Ramos (cell line): ENCODE results near the gene ESR1.
"Not testable (repeated sequence)": the region's sequence is repeated elsewhere in the genome, so short reads cannot be mapped to it uniquely, and the experiment has no call there.

ENCODE experiments used
- in situ Hi-C: fragments of 300-500 bp; cut with MboI; formaldehyde crosslinking; loops from one replicate; pipeline ENCODE4 v1.14.3; 2022; ENCODE audit warnings: low sequenced_read_pairs; ENCODE audit not compliant: unreplicated experiment

ESR1 gene

DNA sequence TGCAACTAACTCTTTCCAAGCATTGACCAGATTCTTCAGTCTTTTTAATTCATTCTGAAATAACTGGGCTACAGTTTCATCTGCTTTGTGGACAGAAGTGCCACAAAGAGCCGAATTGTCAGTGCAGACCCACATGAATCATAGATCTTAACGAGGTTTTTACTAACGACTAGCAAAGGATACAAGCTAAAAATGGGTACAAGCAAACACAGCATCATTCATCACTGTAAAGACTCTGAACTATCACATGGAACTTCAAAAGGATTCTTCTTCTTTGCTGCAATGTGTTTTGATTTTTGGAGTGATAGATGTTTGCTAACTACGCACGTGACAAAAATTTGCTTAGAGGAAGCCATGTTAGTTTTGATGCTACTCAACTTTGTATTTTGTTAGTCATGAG, 227.1 kb downstream of the ESR1 start:
- in situ Hi-C loops = no loop called here

DNA sequence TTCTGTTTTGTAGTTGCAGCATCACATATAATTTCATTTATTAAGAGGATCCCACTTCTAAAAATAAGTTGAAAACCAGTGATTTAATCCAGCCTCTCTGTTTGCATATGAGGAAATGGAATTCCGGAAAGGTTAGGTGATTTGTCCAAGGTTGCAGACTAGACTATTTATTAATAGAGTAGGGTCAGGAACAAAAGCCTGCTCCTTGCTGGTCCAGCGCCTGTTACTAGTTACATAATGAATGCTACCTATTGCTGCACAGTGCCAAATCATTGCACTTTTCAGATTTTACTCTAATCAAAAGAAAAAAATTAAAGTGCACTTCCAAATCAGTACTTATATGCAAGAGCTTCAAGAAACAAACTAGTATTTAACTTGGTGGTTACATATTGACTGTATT, 238.6 kb downstream of the ESR1 start:
- in situ Hi-C loops = no loop called here

DNA sequence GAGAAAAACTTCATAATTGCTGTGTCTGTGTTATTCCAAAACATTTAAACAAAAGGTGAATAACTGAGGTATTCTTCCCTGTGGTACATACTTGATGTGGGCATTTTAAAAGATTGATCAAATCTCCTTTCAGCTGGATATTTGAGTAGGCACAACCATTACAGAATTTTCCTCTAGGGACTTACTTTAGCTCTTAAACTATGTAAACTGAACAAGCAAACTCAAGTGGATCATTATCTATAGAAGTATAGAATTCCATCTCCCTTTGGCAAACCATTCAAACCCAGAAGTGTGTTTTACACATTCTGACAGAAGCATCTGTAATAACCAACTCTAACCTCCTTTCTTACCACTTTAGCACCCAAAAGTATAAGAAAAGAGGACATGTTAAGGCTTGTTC, 241.4 kb downstream of the ESR1 start:
- in situ Hi-C loops = no loop called here

DNA sequence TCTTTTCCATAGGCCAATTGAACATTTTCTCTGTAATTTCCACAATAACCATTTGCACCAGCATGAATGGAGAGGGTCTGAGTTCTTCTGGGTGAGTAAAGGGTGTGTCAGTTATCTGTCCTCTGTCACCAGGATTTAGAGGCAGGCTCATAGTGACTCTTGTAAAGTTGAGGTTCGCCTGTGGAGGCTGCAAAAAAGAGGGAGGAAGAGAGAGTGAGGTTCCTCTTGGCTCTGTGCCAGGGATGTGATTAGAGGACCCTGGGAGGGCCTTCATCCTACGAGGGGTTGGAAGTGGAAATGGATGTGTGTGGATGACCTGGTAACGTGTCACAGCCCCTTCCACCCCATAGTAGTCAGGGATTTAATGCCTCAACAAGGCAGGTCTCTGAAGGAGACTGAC, 242.0 kb downstream of the ESR1 start:
- in situ Hi-C loops = no loop called here

DNA sequence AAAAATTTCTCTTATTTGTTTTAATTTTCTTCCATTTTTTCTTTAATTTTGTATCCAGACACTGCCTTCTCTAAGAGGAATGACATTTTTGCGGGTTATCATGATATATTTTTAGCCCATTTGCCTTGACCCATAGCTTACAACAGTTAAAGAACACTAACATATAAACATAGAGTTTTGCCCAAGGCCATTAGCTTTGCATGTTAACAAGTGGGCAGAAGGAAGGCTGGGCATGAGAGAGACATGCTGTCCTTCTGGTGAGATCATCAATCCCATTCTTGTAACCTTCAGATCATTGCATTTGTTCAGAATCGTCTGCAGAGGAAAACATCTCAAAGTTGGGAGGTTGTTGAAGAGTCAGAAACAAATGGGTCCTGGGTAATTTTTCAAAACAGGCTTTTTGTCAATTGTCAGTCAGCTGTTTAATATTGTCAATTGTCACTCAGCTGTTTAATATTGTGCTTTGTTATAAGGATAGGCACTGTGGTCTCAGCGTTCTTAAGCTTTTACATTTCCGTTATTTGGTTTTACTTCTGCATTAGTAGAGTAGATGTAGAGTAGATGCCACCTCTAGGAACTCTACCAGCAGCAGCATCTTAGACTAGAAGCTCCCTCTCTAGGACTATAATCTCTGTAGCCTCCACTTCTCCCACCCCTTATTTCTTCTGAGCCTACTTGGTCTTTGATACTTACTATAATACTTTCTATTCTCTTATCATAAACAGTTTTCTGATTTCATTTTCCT, 243.1 kb downstream of the ESR1 start:
- in situ Hi-C loops = no loop called here

DNA sequence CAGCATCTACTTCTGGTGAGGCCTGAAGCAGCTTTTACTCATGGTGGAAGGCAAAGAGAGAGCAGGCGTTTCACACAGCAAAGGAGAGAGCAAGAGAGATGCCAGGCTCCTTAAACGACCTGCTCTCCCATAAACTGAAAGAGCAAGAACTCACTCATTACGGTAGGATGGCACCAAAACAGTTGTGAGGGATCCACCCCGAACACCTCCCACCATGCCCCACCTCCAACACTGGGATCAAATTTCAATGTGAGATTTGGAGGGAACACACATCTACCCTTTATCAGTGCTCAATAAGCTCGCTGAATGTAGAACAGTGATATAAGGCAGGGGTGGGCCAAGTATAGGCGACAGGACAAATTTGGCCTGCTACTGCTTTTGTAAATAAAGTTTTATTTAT, 244.6 kb downstream of the ESR1 start:
- in situ Hi-C loops = no loop called here

DNA sequence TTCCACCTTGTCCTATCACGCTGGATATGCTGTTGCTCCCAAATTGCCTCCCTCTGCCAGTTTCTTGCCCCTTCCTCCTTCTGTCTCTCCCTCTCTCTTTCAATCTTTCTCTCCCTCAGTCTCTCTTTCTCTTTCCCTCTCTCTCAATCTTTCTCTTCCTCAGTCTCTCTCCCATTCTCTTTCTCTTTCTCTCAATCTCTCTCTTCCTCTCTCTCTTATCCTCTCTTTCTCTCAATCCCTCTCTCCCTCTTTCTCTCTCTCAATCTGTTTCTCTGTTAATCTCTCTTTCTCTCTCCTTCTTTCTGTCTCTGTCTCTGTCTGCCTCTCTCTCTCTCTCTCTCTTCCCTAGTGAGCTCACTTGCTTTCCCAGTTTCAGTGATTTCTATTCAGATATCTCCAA, 245.8 kb downstream of the ESR1 start:
- in situ Hi-C loops = no loop called here

DNA sequence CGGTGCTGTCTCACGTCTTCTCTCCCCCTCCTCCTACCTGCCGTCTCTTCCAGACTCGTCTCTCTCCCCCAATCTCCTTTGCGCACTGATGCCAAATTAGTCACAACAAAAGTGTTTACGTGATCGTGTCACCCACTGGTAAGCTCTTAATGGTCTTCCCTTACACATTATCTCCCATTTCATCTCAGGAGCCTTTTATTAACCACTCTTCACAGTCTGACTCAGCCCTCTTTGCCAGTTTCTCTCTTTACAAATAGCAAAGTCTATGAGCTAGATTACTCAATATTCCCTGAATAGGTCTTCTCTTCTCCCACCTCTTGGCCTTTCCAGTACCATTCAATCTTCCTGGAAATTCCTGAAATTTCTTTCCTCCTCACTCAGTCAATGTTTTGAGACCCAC, 247.0 kb downstream of the ESR1 start:
- in situ Hi-C loops = no loop called here

DNA sequence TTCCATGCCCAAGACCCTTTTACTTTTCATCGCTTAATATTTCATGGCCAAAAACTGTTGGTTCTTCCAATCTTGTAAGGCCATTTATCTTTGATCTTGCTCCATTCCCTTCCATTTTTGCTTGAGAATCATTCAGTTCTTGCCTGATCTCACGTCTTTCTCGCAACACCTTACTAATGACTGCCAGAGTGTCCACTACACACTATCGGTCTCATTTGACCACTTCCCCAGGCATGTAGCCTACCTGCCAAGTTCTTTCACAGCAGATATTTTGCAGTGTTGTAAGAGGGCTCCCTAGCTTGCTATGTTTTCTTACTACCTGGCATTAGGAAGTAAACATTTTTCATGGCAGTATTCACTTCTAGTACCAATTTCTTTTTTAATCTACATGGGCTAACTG, 248.0 kb downstream of the ESR1 start:
- in situ Hi-C loops = no loop called here

DNA sequence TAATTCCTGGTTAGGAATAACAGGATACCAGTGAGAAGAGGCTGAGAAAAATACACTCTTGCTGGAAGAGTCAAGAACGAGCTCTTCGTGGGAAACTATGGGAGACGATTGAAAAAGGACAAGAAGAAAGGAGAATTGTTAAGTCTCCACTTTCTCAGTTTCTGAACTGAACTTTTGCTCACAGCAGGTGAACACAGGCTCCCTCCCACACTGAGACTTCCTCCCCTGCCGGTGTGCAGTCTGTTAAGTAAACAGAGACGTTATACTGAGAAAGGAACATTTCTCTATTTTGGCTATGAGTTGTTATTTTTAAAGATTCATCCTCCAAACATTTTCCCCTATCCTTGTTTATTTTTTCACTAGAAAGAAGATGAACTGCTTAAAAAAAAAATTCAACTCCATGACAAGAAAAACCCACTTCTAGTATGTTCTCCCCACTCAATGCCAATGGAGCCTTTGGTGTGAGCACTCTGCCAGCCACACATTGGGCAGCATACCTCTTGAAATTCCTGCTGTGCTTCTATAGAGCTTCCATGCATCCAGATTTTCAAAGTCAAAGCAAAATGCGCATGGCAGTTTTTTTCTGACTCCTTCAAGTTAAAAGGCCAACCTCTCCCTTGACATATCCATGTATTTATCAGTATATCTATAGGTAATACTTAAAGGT, 250.5 kb downstream of the ESR1 start:
- in situ Hi-C loops = no loop called here

DNA sequence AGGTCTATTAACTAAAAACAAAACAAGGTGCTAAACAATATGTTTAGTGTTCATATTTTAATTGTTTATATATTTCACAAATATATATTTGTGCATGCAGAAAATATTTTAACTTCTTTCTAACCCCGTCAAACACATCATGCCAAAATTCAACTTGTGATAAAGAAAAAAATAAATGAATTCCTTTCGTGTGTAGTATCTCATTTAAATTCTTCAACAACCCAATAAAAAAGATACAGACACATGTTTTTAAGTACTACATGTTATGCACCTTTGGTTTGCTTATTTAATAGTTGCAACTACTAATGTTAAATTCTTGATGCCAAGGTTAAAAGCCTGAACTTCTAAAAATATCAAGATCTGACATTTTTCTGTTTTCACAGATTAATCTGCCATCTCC, 252.4 kb downstream of the ESR1 start:
- in situ Hi-C loops = no loop called here

DNA sequence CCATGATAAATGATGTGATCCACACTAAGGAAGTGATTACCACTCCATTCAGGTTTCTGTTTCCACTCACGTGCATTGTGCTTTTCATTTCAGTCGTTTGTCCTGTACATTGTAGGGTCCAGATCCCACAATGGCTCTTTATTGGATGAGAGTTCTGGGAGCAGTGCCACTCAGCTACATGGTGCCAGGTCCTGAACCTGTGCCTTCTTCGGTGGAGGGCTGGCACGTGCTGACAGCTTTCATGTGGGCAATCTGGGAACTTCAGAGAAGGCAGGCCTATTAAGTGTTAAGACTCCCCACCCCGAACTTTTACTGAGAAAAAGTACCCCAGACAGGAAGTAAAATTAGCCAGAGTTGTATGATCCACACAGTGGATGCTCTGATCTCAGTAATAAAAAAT, 255.0 kb downstream of the ESR1 start:
- in situ Hi-C loops = no loop called here

DNA sequence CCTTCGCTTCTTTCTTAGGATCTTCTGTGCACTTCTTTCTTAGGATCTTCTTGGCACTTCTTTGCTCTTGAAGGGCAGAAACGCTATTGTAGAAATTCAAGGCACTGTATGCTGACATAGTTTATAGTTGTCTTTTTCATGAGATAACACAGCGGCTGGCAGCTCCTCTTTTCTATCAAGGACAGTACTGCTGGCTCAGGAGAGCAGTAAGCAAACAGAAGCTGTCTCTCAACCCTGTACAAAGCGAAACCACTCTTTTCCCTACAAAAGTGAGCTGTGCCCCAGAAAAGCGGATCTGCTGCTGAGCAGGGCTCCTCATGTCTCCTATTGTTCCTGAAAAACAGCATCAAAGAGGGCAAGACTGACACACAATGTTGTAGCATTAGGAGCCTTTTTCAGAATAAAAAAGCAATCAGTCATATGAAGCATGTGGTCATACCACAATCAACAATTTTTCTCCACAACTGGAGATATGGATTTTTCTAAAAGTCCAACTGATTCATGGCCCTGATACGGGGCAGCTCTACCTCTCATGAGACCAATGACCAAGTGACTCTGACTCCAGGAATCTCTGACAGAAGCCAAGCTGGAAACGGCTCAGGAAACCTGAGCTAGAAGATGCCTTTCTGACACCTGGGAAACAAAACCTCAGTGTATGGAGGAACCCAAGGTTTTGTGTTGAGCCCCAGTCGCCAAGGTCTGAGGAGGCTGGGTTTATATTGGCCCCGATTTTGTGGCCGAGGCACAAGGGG, 255.9 kb downstream of the ESR1 start:
- in situ Hi-C loops = no loop called here

DNA sequence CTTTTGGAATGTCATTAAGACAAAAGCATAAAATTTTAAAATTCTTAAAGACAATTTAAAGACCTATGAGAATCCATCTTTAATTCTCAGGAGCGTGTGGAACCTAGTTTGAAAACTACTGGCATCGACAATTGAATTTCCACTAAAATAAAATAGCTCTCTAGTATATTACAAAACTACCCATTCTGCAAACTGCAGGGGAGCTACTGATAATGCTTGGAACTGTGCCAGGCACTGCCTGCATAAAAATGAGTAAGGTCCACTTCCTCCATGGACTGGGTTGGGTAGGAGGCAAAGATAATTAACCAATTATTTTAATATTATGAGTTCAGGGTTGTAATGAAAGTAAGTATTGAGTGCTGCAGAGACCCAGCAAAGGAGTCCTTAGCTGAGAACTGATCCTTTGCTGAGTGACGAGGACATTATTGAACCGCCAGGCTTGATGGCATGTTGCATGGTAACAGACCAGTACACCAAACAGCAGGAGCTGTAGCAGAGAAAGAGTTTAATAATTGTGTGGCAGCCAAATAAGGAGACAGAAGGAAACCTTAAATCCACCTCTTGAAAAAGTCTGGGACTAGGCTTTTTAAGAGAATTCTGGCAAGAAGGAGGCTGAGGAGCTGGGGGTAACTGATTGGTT, 261.3 kb downstream of the ESR1 start:
- in situ Hi-C loops = no loop called here

DNA sequence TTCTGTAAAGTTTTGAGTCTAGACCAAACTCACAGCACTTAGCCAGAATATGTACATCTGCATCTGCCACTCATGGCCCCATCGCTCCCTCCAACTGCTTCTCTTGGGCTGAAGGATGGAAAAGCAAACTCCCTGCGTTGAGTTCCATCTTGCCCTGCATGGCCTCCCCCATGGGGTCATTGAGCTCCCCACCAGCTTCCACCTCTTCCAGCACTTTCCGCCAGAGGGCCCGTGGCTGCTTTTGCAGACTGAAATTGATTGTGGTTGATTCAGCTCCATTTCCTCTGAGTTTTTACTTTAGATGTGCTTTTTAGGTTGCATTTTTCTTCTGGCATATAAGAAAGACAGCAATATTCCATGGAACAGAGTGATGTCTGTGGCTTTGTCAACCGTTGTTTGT, 263.1 kb downstream of the ESR1 start:
- in situ Hi-C loops = no loop called here

DNA sequence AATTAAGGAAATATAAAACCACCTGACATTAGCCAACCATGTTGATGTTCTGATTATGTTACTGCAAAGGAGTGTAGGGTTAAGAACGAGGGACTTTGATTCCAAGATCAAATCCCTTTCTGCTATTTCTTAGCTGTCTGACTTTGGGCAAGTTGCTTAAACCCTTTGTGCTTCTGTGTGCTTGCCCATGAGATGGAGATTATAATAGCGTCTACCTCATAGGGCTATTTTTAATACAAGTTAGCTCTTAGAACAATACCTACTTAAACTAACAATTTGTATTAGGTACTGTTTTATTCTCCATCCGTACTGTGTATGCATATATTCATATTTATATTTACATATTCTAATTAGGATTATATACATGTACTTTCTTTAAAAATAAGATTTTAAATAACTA, 263.8 kb downstream of the ESR1 start:
- in situ Hi-C loops = no loop called here

DNA sequence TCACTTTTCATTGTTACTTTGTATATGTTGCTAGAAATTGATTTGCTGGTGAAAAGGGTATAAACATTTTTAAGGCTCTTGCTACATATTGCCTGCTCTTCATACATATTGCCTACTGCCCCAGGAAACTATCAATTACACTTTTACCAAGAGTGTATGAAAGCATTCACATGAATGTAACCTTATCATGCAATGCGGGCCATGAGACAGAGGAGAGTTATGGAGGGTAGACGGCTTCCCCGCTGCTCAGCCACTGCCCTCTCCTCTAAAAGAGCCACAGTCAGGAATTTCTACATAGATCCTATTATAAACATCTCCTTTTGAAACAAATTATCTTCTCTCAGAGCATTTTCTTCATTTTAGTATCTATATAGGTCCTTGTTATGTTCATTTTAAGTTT, 264.4 kb downstream of the ESR1 start:
- in situ Hi-C loops = no loop called here

DNA sequence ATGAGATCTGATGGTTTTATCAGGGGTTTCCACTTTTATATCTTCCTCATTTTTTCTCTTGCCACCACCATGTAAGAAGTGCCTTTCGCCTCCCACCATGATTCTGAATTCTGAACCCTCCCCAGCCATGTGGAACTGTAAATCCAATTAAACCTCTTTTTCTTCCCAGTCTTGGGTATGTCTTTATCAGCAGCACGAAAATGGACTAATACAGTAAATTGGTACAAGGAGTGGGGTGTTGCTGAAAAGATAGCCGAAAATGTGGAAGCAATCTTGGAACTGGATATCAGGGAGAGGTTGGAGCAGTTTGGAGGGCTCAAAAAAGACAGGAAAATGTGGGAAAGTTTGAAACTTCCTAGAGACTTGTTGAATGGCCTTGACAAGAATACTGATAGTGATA, 268.8 kb downstream of the ESR1 start:
- in situ Hi-C loops = not testable (repeated sequence)

DNA sequence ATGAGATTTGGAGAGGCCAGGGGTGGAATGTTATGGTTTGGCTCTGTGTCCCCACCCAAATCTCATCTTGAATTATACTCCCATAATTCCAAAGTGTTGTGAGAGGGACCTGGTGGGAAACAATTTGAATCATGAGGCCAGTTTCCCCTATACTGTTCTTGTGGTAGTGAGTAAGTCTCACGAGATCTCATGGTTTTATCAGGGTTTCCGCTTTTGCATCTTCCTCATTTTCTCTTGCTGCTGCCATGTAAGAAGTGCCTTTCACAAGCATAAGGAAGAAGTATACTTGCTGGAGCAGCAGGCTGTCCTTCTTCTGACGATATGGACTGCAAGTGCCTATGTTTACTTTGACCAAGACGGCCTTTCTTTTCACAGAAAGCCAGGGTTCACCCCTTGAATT, 270.5 kb downstream of the ESR1 start:
- in situ Hi-C loops = no loop called here

DNA sequence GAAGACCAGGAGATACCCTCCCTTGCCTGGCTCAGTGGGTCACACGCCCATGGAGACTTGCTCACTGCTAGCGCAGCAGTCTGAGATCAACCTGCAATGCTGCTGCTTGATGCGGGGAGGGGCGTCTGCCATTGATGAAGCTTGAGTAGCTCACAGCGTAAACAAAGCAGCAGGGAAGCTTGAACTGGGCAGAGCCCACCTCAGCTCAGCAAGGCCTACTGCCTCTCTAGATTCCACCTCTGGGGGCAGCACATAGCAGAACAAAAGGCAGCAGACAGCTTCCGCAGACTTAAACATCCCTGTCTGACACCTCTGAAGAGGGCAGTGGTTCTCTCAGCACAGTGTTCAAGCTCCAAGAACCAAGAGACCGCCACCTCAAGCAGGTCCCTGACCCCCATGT, 271.3 kb downstream of the ESR1 start:
- in situ Hi-C loops = no loop called here

DNA sequence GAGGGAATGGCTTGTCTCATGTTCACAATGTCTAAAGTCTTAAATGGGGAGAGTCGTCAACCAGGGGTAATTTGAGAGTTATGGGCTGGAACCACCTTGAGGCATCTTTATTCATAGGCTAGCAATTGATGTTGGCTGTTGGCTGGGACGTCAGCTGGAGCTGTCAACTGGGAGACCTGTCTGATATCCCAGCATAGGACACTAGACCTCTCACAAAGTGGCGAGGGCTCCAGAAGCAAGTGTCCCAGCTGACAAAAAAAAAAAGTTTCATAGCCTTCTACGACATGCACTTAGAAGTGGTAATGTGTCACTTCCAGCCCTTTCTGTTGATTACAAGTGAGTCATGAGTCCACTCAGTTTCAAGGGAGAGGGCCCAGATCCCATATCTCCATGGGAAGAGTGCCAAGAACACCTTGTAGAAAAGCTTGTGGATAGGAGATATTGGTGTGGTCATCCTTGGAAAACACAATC, 278.0 kb downstream of the ESR1 start:
- in situ Hi-C loops = no loop called here
